ENCODE results near the gene MICALL2.

DNA sequence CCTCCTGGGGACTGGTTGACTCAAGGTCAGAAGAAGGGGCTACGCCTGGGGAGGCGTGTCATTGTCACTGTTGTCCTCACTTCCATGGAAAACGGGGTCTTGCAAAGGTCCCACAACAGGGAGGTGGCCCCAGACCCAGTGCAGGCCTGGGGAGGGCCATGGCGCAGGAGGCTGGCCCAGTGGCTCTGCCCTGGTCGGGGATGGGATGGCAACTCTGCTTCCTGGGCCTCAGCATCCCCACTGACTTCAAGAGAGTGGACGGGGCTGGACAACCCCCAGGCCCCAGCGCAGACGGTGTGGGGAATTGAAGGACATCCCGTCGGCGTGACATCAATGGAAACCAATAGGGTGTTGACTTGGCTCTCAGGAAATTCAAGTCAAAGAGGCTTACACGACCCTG, 35.2 kb downstream of the MICALL2 start:
- no peak for TF ChIP-seq POLR2A (IDR thresholded peaks at IDR 0.05; ENCODE audit: low read depth)
- TF ChIP-seq, protein P1, sequence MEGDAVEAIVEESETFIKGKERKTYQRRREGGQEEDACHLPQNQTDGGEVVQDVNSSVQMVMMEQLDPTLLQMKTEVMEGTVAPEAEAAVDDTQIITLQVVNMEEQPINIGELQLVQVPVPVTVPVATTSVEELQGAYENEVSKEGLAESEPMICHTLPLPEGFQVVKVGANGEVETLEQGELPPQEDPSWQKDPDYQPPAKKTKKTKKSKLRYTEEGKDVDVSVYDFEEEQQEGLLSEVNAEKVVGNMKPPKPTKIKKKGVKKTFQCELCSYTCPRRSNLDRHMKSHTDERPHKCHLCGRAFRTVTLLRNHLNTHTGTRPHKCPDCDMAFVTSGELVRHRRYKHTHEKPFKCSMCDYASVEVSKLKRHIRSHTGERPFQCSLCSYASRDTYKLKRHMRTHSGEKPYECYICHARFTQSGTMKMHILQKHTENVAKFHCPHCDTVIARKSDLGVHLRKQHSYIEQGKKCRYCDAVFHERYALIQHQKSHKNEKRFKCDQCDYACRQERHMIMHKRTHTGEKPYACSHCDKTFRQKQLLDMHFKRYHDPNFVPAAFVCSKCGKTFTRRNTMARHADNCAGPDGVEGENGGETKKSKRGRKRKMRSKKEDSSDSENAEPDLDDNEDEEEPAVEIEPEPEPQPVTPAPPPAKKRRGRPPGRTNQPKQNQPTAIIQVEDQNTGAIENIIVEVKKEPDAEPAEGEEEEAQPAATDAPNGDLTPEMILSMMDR (IDR thresholded peaks at IDR 0.05): no peak
- TF ChIP-seq EP300 (IDR thresholded peaks at IDR 0.05): no peak
- no peak for TF ChIP-seq POLR2AphosphoS5 (IDR thresholded peaks at IDR 0.05)
